ENCODE measurements around the gene PYHIN1.

The PYHIN1 gene

DNA sequence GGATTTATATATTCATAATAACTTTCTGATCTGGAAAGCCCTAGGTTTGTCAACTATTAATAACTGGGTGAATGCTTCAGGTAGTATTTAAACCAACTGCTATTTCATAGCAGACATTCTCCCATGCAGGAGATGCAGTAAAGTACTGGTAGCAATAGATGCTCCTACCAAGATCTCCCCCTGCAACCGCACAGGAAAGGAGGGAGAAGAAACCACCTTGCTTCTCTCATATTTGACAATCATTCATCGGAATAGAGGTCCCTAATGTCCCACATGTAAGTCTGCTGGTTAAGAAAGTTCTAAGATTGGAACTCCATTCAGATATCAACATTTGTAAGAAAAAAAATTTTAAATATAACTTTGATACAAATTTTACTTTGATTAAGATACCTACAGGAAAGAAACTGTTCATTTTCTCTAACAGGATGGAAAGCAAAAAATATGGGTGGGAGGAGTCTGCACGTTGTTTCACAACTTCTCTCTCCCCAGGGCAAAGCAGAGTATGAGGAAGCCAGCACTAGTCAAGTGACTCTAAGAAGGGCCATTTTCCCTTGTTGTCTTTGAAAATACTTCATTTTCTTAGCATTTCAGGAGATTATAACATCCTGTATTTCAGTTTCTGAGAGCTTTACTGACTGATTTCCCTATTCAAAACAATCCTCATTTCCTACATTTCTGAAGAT lies at the start of gene PYHIN1:
PYHIN1 (plus strand) TSS at position 498 of the 683 bp plus-strand sequence. CDS start 5,359 bp downstream, outside the sequence.
- no peak within 1 kb of the TSS for H3K4me3 ChIP-seq (ENCODE audit: low read length)
- no peak for TF ChIP-seq ZNF274 (IDR thresholded peaks at IDR 0.05; ENCODE audit: low read depth, low read length)

GRCh38 chr1:158893654-158894053 lies 37.7 kb upstream of the PYHIN1 start:
- no peak for TF ChIP-seq ZNF274 (IDR thresholded peaks at IDR 0.05; ENCODE audit: low read depth, low read length)
- H3K4me3 ChIP-seq (ENCODE audit: low read length) = no peak overlapping the region

- TF ChIP-seq ZNF274 (IDR thresholded peaks at IDR 0.05; ENCODE audit: low read depth, low read length) = no peak
Measured at GRCh38 chr1:158898722-158899121, 32.6 kb upstream of the PYHIN1 start.

GRCh38 chr1:158901623-158902022 lies 29.7 kb upstream of the PYHIN1 start:
- TF ChIP-seq ZNF274 (IDR thresholded peaks at IDR 0.05; ENCODE audit: low read depth, low read length) = no peak
- H3K4me3 ChIP-seq (ENCODE audit: low read length) = no peak overlapping the region

More at GRCh38 chr1:158898722-158899121, 32.6 kb upstream of the PYHIN1 start:
- H3K4me3 ChIP-seq (ENCODE audit: low read length) = no peak overlapping the region

- no peak for TF ChIP-seq ZNF274 (IDR thresholded peaks at IDR 0.05; ENCODE audit: low read depth, low read length)
Measured at GRCh38 chr1:158916085-158916484, 15.3 kb upstream of the PYHIN1 start.

GRCh38 chr1:158924677-158925076 lies 6.7 kb upstream of the PYHIN1 start:
- no peak for TF ChIP-seq ZNF274 (IDR thresholded peaks at IDR 0.05; ENCODE audit: low read depth, low read length)
- H3K4me3 ChIP-seq (ENCODE audit: low read length) = no peak overlapping the region

More at GRCh38 chr1:158916085-158916484, 15.3 kb upstream of the PYHIN1 start:
- no peak overlapping the region for H3K4me3 ChIP-seq (ENCODE audit: low read length)

DNA sequence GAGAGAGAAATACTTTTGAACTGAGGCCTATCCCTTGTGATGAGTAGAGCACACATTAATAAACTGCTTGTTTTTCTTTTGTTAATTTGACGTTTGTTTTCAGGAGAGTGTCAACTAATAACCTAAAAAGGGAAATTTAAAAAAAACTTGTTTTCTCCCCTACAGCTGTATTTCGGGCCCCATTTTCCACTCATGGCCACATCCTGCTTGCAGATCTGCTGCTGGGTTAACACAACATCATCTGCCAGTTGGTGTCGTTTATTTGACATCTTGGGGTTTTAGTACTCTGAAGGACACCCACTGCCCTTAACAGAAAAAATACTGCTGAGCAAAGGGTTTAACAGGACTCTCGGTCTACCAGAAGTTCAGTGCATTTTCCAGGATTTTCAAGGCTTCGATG lies 848 bp upstream of the PYHIN1 start:
- TF ChIP-seq ZNF274 (IDR thresholded peaks at IDR 0.05; ENCODE audit: low read depth, low read length) = no peak
- no peak overlapping the region for H3K4me3 ChIP-seq (ENCODE audit: low read length)

GRCh38 chr1:158932171-158932570 lies 819 bp downstream of the PYHIN1 start:
- no peak overlapping the region for H3K4me3 ChIP-seq (ENCODE audit: low read length)
- TF ChIP-seq ZNF274 (IDR thresholded peaks at IDR 0.05; ENCODE audit: low read depth, low read length) = no peak

GRCh38 chr1:158933621-158934020 lies 2.3 kb downstream of the PYHIN1 start:
- H3K4me3 ChIP-seq (ENCODE audit: low read length) = no peak overlapping the region
- no peak for TF ChIP-seq ZNF274 (IDR thresholded peaks at IDR 0.05; ENCODE audit: low read depth, low read length)

DNA sequence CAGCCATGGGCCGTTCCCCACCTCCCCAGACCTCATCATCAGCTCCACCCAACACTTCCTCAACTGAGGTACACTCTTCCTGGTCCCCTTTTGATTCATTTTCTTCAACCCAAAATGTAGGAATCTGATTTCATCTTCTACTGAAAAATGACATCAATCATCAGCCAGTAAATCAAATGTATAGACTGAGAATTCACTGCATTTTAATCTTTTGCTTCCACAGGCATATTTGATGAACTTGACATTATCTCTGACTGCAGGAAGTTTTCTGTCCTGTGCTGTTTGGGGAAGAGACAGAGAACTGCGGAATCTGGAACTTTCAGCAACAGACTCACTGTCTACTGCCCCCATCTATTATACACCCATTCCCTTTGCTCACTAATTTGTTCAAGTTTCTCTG lies 7.8 kb downstream of the PYHIN1 start:
- H3K4me3 ChIP-seq (ENCODE audit: low read length) = no peak overlapping the region
- no peak for TF ChIP-seq ZNF274 (IDR thresholded peaks at IDR 0.05; ENCODE audit: low read depth, low read length)

- no peak for TF ChIP-seq ZNF274 (IDR thresholded peaks at IDR 0.05; ENCODE audit: low read depth, low read length)
- H3K4me3 ChIP-seq (ENCODE audit: low read length) = no peak overlapping the region
Measured at GRCh38 chr1:158941317-158941716, 10.0 kb downstream of the PYHIN1 start.

- H3K4me3 ChIP-seq (ENCODE audit: low read length) = no peak overlapping the region
- TF ChIP-seq ZNF274 (IDR thresholded peaks at IDR 0.05; ENCODE audit: low read depth, low read length) = no peak
Measured at GRCh38 chr1:158942490-158942889, 11.1 kb downstream of the PYHIN1 start.

- H3K4me3 ChIP-seq (ENCODE audit: low read length) = no peak overlapping the region
- no peak for TF ChIP-seq ZNF274 (IDR thresholded peaks at IDR 0.05; ENCODE audit: low read depth, low read length)
Measured at GRCh38 chr1:158943059-158943458, 11.7 kb downstream of the PYHIN1 start.

DNA sequence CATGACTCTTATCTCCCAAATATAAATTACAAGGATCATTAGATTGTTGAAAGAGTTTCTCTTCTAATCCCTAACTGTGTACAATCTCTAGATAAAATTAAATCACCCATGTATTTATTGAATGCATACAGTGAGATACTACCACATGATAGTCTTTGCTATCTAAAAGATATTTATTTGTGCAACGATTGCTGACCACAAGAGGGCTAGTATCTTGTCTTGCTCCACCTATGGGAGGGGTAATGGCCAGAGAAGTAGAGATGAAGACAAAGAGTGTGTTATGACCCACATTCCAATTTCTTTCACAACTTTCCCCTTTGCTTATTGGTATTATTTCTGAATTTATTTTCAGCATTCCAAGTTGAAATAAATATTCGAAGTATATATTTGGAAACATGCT lies 13.7 kb downstream of the PYHIN1 start:
- no peak overlapping the region for H3K4me3 ChIP-seq (ENCODE audit: low read length)
- no peak for TF ChIP-seq ZNF274 (IDR thresholded peaks at IDR 0.05; ENCODE audit: low read depth, low read length)

GRCh38 chr1:158946785-158947184 lies 15.4 kb downstream of the PYHIN1 start:
- no peak for TF ChIP-seq ZNF274 (IDR thresholded peaks at IDR 0.05; ENCODE audit: low read depth, low read length)
- no peak overlapping the region for H3K4me3 ChIP-seq (ENCODE audit: low read length)

- no peak overlapping the region for H3K4me3 ChIP-seq (ENCODE audit: low read length)
- TF ChIP-seq ZNF274 (IDR thresholded peaks at IDR 0.05; ENCODE audit: low read depth, low read length) = no peak
Measured at GRCh38 chr1:158951956-158952355, 20.6 kb downstream of the PYHIN1 start.
